Sciatic nerve (tissue), 2 donors: Measurements from ENCODE around the gene CELF4. TPM values are rescaled to one million over a fixed set of nuclear protein-coding genes. Genes with fewer than 3 reads are reported as not detected.

ENCODE experiments used
- ATAC-seq: fragments of 200-7000 bp; cut with Tn5 transposase; one replicate; pipeline ENCODE4 v1.9.1; 2020; ENCODE audit warnings: mild to moderate bottlenecking, moderate library complexity
- DNase-seq: peaks from one replicate; pipeline ENCODE4 v3.0.0-alpha.2; 2020; ENCODE audit warnings: low spot score
- intact Hi-C: fragments of 100-400 bp; cut with DNase I; formaldehyde crosslinking; loops from one replicate; pipeline ENCODE4 v1.14.2; 2022
- total RNA-seq: library from RNA; stranded (reverse); fragmentation: NEBNext Ultra II Directional; extraction: Animal tissue kit (Norgen Biotek cat#: 25700); gene quantifications from one replicate; pipeline ENCODE4 v1.2.1, GENCODE V29; 2021
- donor health status: DM: no; HTN: no; CAD: no.
- donor health status: DM: no; HTN: no; CAD: no.

Gene CELF4
- total RNA-seq, 1 donor from 2014 or later: 0.45 TPM

- DNase-seq (no peak), ATAC-seq (no peak)
- intact Hi-C loops: loop anchor here (10.0 kb wide), 1 partner anchor 105 kb away; no protein-coding TSS in a partner anchor
These were observed 125.4 kb downstream of the CELF4 start for GRCh38 chr18:37440206-37440605.

GRCh38 chr18:37438417-37439180, 127.0 kb downstream of the CELF4 start:
- intact Hi-C loops: no loop called here
- ATAC-seq (no peak), DNase-seq (no peak)

- DNase-seq (no peak), ATAC-seq (no peak)
- intact Hi-C loops: no loop called here
These were observed 129.6 kb downstream of the CELF4 start for GRCh38 chr18:37435996-37436395.

GRCh38 chr18:37435150-37435867, 130.3 kb downstream of the CELF4 start:
- intact Hi-C loops: no loop called here
- DNase-seq: no peak
- ATAC-seq: no peak

- intact Hi-C loops: no loop called here
- ATAC-seq: no peak
- no peak for DNase-seq
These were observed 131.3 kb downstream of the CELF4 start for GRCh38 chr18:37434161-37434860.

GRCh38 chr18:37432436-37433195, 133.0 kb downstream of the CELF4 start:
- ATAC-seq: no peak
- intact Hi-C loops: no loop called here
- no peak for DNase-seq

- ATAC-seq: no peak
- no peak for DNase-seq
- intact Hi-C loops: no loop called here
These were observed 135.1 kb downstream of the CELF4 start for GRCh38 chr18:37430357-37431076.

- intact Hi-C loops: no loop called here
- DNase-seq: no peak
- no peak for ATAC-seq
These were observed 135.8 kb downstream of the CELF4 start for GRCh38 chr18:37429791-37430190.

- ATAC-seq (no peak), DNase-seq (no peak)
- intact Hi-C loops: no loop called here
These were observed 137.2 kb downstream of the CELF4 start for GRCh38 chr18:37428288-37428974.

- no peak for ATAC-seq
- no peak for DNase-seq
- intact Hi-C loops: no loop called here
These were observed 139.0 kb downstream of the CELF4 start for GRCh38 chr18:37426586-37426985.

GRCh38 chr18:37425222-37425621, 140.4 kb downstream of the CELF4 start:
- intact Hi-C loops: no loop called here
- DNase-seq: no peak
- no peak for ATAC-seq

GRCh38 chr18:37424507-37424906, 141.1 kb downstream of the CELF4 start:
- DNase-seq: no peak
- intact Hi-C loops: no loop called here
- no peak for ATAC-seq

- intact Hi-C loops: no loop called here
- no peak for ATAC-seq
- DNase-seq: no peak
These were observed 143.0 kb downstream of the CELF4 start for GRCh38 chr18:37422596-37422995.

- ATAC-seq (no peak), DNase-seq (no peak)
- intact Hi-C loops: no loop called here
These were observed 143.5 kb downstream of the CELF4 start for GRCh38 chr18:37422116-37422515.

GRCh38 chr18:37421341-37422077, 144.1 kb downstream of the CELF4 start:
- no peak for ATAC-seq
- no peak for DNase-seq
- intact Hi-C loops: no loop called here

- DNase-seq (no peak), ATAC-seq (no peak)
- intact Hi-C loops: no loop called here
These were observed 145.2 kb downstream of the CELF4 start for GRCh38 chr18:37420315-37420880.

GRCh38 chr18:37419866-37420265, 145.7 kb downstream of the CELF4 start:
- DNase-seq: no peak
- intact Hi-C loops: no loop called here
- no peak for ATAC-seq
